Measurements from ENCODE around the gene ROR2. TPM values are rescaled to one million over a fixed set of nuclear protein-coding genes. Genes with fewer than 3 reads are reported as not detected.
A peak's percentile ranks its signal among the peaks of the same experiment; 100 is the strongest.

Gene ROR2
- total RNA-seq, 4 donors from 2014 or later = 35.6 to 67.6 (median 50.6) TPM

GRCh38 chr9:91833878-91834255 lies 116.2 kb downstream of the ROR2 start:
- no peak for TF ChIP-seq CTCF (IDR thresholded peaks at IDR 0.05)
- no peak for TF ChIP-seq POLR2A (IDR thresholded peaks at IDR 0.05)
- Histone ChIP-seq H3K27me3 (no peaks in the 10 kb centered on the region), H3K9me3 (no peaks in the 10 kb centered on the region), H3K4me3 (no peak overlapping the region), H3K27ac (peak overlapping the region in 1 of 2 donors; percentile 52), H3K4me1 (peaks cover 8 to 33% of the 10 kb centered on the region in 2 donors), H3K36me3 (no peaks in the 10 kb centered on the region)
- intact Hi-C loops (cut with DNase I; ENCODE audit: low total_unique reads) = no loop called here
- DNase-seq = no peak

GRCh38 chr9:91833096-91833877 lies 116.7 kb downstream of the ROR2 start:
- DNase-seq = no peak
- peaks cover 8 to 27% of the 10 kb centered on the region in 2 donors for H3K4me1 ChIP-seq
- H3K9me3 ChIP-seq = no peaks in the 10 kb centered on the region
- peak overlapping the region in 1 of 2 donors; percentile 52 for H3K27ac ChIP-seq
- no peaks in the 10 kb centered on the region for H3K27me3 ChIP-seq
- no peak overlapping the region for H3K4me3 ChIP-seq
- no peaks in the 10 kb centered on the region for H3K36me3 ChIP-seq
- intact Hi-C loops (cut with DNase I; ENCODE audit: low total_unique reads) = no loop called here
- no peak for TF ChIP-seq CTCF (IDR thresholded peaks at IDR 0.05)
- TF ChIP-seq POLR2A (IDR thresholded peaks at IDR 0.05) = no peak

GRCh38 chr9:91832322-91832721 lies 117.7 kb downstream of the ROR2 start:
- no peaks in the 10 kb centered on the region for H3K27me3 ChIP-seq
- intact Hi-C loops (cut with DNase I; ENCODE audit: low total_unique reads) = no loop called here
- no peak for TF ChIP-seq POLR2A (IDR thresholded peaks at IDR 0.05)
- no peak for TF ChIP-seq CTCF (IDR thresholded peaks at IDR 0.05)

GRCh38 chr9:91825866-91826265 lies 124.2 kb downstream of the ROR2 start:
- TF ChIP-seq CTCF (IDR thresholded peaks at IDR 0.05) (no peak), POLR2A (IDR thresholded peaks at IDR 0.05) (no peak)
- Histone ChIP-seq H3K9me3 (no peaks in the 10 kb centered on the region), H3K4me3 (no peak overlapping the region), H3K4me1 (peaks cover 0 to 7% of the 10 kb centered on the region in 2 donors), H3K36me3 (no peaks in the 10 kb centered on the region), H3K27me3 (no peaks in the 10 kb centered on the region), H3K27ac (peak overlapping the region; percentile 73 to 74)
- intact Hi-C loops (cut with DNase I; ENCODE audit: low total_unique reads) = no loop called here
- DNase-seq = no peak

More at GRCh38 chr9:91832322-91832721, 117.7 kb downstream of the ROR2 start:
- no peak for DNase-seq
- H3K27ac ChIP-seq = no peak overlapping the region
- peaks cover 7 to 23% of the 10 kb centered on the region in 2 donors for H3K4me1 ChIP-seq
- no peaks in the 10 kb centered on the region for H3K36me3 ChIP-seq
- H3K9me3 ChIP-seq = no peaks in the 10 kb centered on the region
- no peak overlapping the region for H3K4me3 ChIP-seq

GRCh38 chr9:91825422-91825821 lies 124.6 kb downstream of the ROR2 start:
- H3K4me3 ChIP-seq = no peak overlapping the region
- no peaks in the 10 kb centered on the region for H3K36me3 ChIP-seq
- TF ChIP-seq CTCF (IDR thresholded peaks at IDR 0.05) = no peak
- no peak for TF ChIP-seq POLR2A (IDR thresholded peaks at IDR 0.05)
- peak overlapping the region; percentile 73 to 74 for H3K27ac ChIP-seq
- no peaks in the 10 kb centered on the region for H3K9me3 ChIP-seq
- H3K27me3 ChIP-seq = no peaks in the 10 kb centered on the region
- DNase-seq = peak; percentile 74 to 76
- intact Hi-C loops (cut with DNase I; ENCODE audit: low total_unique reads) = no loop called here
- peaks cover 0 to 7% of the 10 kb centered on the region in 2 donors for H3K4me1 ChIP-seq

All from uterus (tissue), 4 donors.